ENCODE measurements around the gene FRMD7. TPM values are rescaled to one million over a fixed set of nuclear protein-coding genes. Genes with fewer than 3 reads are reported as not detected.

The FRMD7 gene
- total RNA-seq, 2 donors from 2014 or later: not detected

- Histone ChIP-seq H3K9ac (ENCODE audit: extremely low read depth, low read length, poor library complexity, severe bottlenecking) (no peak overlapping the region), H3K27ac (ENCODE audit: low read depth, low read length) (no peak overlapping the region), H3K4me3 (ENCODE audit: low read length) (no peak overlapping the region), H3K27me3 (ENCODE audit: control insufficient read depth, insufficient read depth, low read length, poor library complexity, severe bottlenecking) (no peaks in the 10 kb centered on the region), H3K36me3 (ENCODE audit: control insufficient read depth, insufficient read depth, low read length) (no peaks in the 10 kb centered on the region), H3K9me3 (ENCODE audit: control insufficient read depth, low read length) (no peaks in the 10 kb centered on the region), H3K4me1 (ENCODE audit: control insufficient read depth, insufficient read depth, low read length) (peaks cover 17% of the 10 kb centered on the region)
- Mint-ChIP-seq H3K4me3 (no peak overlapping the region), H3K9me3 (no peaks in the 10 kb centered on the region), H3K4me1 (peaks cover 75% of the 10 kb centered on the region), H3K27ac (no peak overlapping the region), H3K27me3 (ENCODE audit: insufficient read depth) (no peaks in the 10 kb centered on the region), H3K36me3 (ENCODE audit: low read depth) (no peaks in the 10 kb centered on the region)
- 75% methylated on average over 2 of the region's 2 CpGs; no CpG with 5 or more reads in 1 of the 2 experiments for WGBS, 2 experiments (ENCODE audit: insufficient coverage in 1 of 2, insufficient read length in 1 of 2)
- DNase-seq: no peak
- TF ChIP-seq CTCF (conservative IDR thresholded peaks at IDR 0.05): no peak
Observed at GRCh38 chrX:132040066-132040465, 87.8 kb downstream of the FRMD7 start.

- H3K4me1 Mint-ChIP-seq: peaks cover 74% of the 10 kb centered on the region
- WGBS, 2 experiments (ENCODE audit: insufficient coverage in 1 of 2, insufficient read length in 1 of 2): 60 to 71% methylated on average over 1 to 4 of the region's 5 CpGs
- peak overlapping the region; percentile 48 for H3K27ac Mint-ChIP-seq
Observed at GRCh38 chrX:132037479-132037993, 90.3 kb downstream of the FRMD7 start.

GRCh38 chrX:132034648-132035047 is 93.2 kb downstream of the FRMD7 start:
- H3K27me3 ChIP-seq (ENCODE audit: control insufficient read depth, insufficient read depth, low read length, poor library complexity, severe bottlenecking): no peaks in the 10 kb centered on the region
- H3K27ac ChIP-seq (ENCODE audit: low read depth, low read length): no peak overlapping the region
- peak overlapping the region; percentile 86 for H3K27ac Mint-ChIP-seq
- no peak for TF ChIP-seq CTCF (conservative IDR thresholded peaks at IDR 0.05)
- H3K4me1 ChIP-seq (ENCODE audit: control insufficient read depth, insufficient read depth, low read length): peaks cover 5% of the 10 kb centered on the region
- H3K4me3 ChIP-seq (ENCODE audit: low read length): no peak overlapping the region
- no peak for DNase-seq
- H3K9me3 Mint-ChIP-seq: no peaks in the 10 kb centered on the region
- H3K36me3 Mint-ChIP-seq (ENCODE audit: low read depth): peaks cover 7% of the 10 kb centered on the region
- no peaks in the 10 kb centered on the region for H3K9me3 ChIP-seq (ENCODE audit: control insufficient read depth, low read length)
- peak overlapping the region; percentile 41 for H3K9ac ChIP-seq (ENCODE audit: extremely low read depth, low read length, poor library complexity, severe bottlenecking)
- H3K27me3 Mint-ChIP-seq (ENCODE audit: insufficient read depth): no peaks in the 10 kb centered on the region
- H3K4me1 Mint-ChIP-seq: peaks cover 71% of the 10 kb centered on the region
- WGBS, 2 experiments (ENCODE audit: insufficient coverage in 1 of 2, insufficient read length in 1 of 2): 74% methylated on average over 3 of the region's 3 CpGs; no CpG with 5 or more reads in 1 of the 2 experiments
- peak overlapping the region; percentile 22 for H3K4me3 Mint-ChIP-seq
- no peaks in the 10 kb centered on the region for H3K36me3 ChIP-seq (ENCODE audit: control insufficient read depth, insufficient read depth, low read length)

More at GRCh38 chrX:132037479-132037993, 90.3 kb downstream of the FRMD7 start:
- no peaks in the 10 kb centered on the region for H3K27me3 ChIP-seq (ENCODE audit: control insufficient read depth, insufficient read depth, low read length, poor library complexity, severe bottlenecking)
- no peak for TF ChIP-seq CTCF (conservative IDR thresholded peaks at IDR 0.05)
- no peak overlapping the region for H3K4me3 ChIP-seq (ENCODE audit: low read length)
- no peaks in the 10 kb centered on the region for H3K9me3 ChIP-seq (ENCODE audit: control insufficient read depth, low read length)
- Mint-ChIP-seq H3K9me3 (no peaks in the 10 kb centered on the region), H3K27me3 (ENCODE audit: insufficient read depth) (no peaks in the 10 kb centered on the region), H3K36me3 (ENCODE audit: low read depth) (no peaks in the 10 kb centered on the region), H3K4me3 (peak overlapping the region; percentile 4)
- no peak for DNase-seq
- H3K27ac ChIP-seq (ENCODE audit: low read depth, low read length): no peak overlapping the region
- no peaks in the 10 kb centered on the region for H3K36me3 ChIP-seq (ENCODE audit: control insufficient read depth, insufficient read depth, low read length)
- peaks cover 10% of the 10 kb centered on the region for H3K4me1 ChIP-seq (ENCODE audit: control insufficient read depth, insufficient read depth, low read length)
- H3K9ac ChIP-seq (ENCODE audit: extremely low read depth, low read length, poor library complexity, severe bottlenecking): no peak overlapping the region
